A549 (cell line): ENCODE measurements around the gene FKBP11. TPM values are rescaled to one million over a fixed set of nuclear protein-coding genes. Genes with fewer than 3 reads are reported as not detected.

Experiments used
- ATAC-seq, 2 experiments: fragments of 200-7000 bp in 1 of 2; fragments of >200 bp in 1 of 2; cut with Nextera tagmentation in 1 of 2; cut with Tn5 transposase in 1 of 2; 3 replicates each; pipeline versions ENCODE4 v1.8.0 to v1.9.1; 2018 to 2020; ENCODE audit warnings: mild to moderate bottlenecking in 1 of 2, moderate library complexity in 1 of 2
- CTCF ChIA-PET: fragments of 300-600 bp; sonication (Branson Sonifier 250); formaldehyde crosslinking; extraction: SDS; loops from one replicate; lab custom pipeline; 2021; ENCODE audit warnings: antibody characterized with exemption, inconsistent platforms; lab: Yijun Ruan, JAX
- POLR2A ChIA-PET: fragments of 350-600 bp; formaldehyde crosslinking; extraction: SDS; loops from one replicate; lab custom pipeline; 2021; ENCODE audit warnings: antibody characterized with exemption, inconsistent platforms; lab: Yijun Ruan, JAX
- DNase-seq, 2 experiments: peaks; one replicate each; pipeline versions ENCODE4 v3.0.0 to v3.0.0-alpha.2; 2011 to 2016; ENCODE audit warnings: low read depth in 1 of 2, low spot score in 1 of 2
- FAIRE-seq: peaks from 2 replicates; lab custom pipeline; 2011; peaks lifted over from hg19 to GRCh38; lab: Jason Lieb, UNC
- H3K27ac ChIP-seq, 2 experiments: fragments of >200 bp; sonication (Bioruptor Twin); formaldehyde crosslinking; 3 replicates each; pipeline ENCODE4 v1.5.1; 2016 to 2017
- H3K4me1 ChIP-seq: fragments of >200 bp; sonication (Bioruptor Twin); formaldehyde crosslinking; 3 replicates; pipeline ENCODE4 v1.6.1; 2016
- H3K4me2 ChIP-seq: fragments of >200 bp; sonication (Bioruptor Twin); formaldehyde crosslinking; 3 replicates; pipeline ENCODE4 v1.6.1; 2016
- H3K4me3 ChIP-seq: fragments of >200 bp; sonication (Bioruptor Twin); formaldehyde crosslinking; 3 replicates; pipeline ENCODE4 v1.5.1; 2016
- H3K9me3 ChIP-seq: fragments of >200 bp; sonication (Bioruptor Twin); formaldehyde crosslinking; 3 replicates; pipeline ENCODE4 v1.6.1; 2016
- CBX2 ChIP-seq: fragments of 200-600 bp; sonication (generic); IDR thresholded peaks from 2 replicates; pipeline ENCODE4 v1.6.1; 2016; ENCODE audit warnings: low read depth, mild to moderate bottlenecking, borderline replicate concordance
- CTCF ChIP-seq: fragments of >200 bp; sonication (Bioruptor Twin); formaldehyde crosslinking; IDR thresholded peaks from 3 replicates; pipeline ENCODE4 v1.5.1; 2016
- GATA3 ChIP-seq: IDR thresholded peaks from 2 replicates; pipeline ENCODE4 v1.6.1; 2012; ENCODE audit warnings: borderline replicate concordance
- HDAC2 ChIP-seq: fragments of 200-600 bp; sonication (generic); IDR thresholded peaks from 2 replicates; pipeline ENCODE4 v1.6.1; 2016
- HOXB5 ChIP-seq: fragments of 250-450 bp; sonication (Bioruptor Pico); IDR thresholded peaks from 2 replicates; pipeline ENCODE4 v1.5.0; 2020; ENCODE audit warnings: mild to moderate bottlenecking, moderate library complexity
- KDM5A ChIP-seq: fragments of 200-600 bp; sonication (generic); IDR thresholded peaks from 2 replicates; pipeline ENCODE4 v1.6.1; 2016; ENCODE audit warnings: antibody characterized with exemption, mild to moderate bottlenecking
- MYC ChIP-seq: IDR thresholded peaks from 2 replicates; pipeline ENCODE4 v1.6.1; 2012; ENCODE audit warnings: mild to moderate bottlenecking, inconsistent platforms, low read length, improper control_type of control experiment, borderline replicate concordance
- NFE2L2 ChIP-seq: fragments of 150-350 bp; conservative IDR thresholded peaks from 2 replicates; pipeline ENCODE4 v1.6.1; 2014; ENCODE audit warnings: low read length
- PHF8 ChIP-seq: fragments of 200-600 bp; sonication (generic); IDR thresholded peaks from 2 replicates; pipeline ENCODE4 v1.6.1; 2016; ENCODE audit warnings: low read depth, mild to moderate bottlenecking, antibody characterized with exemption, moderate library complexity, borderline replicate concordance
- POLR2AphosphoS2 ChIP-seq: conservative IDR thresholded peaks from 2 replicates; pipeline ENCODE4 v1.6.1; 2012; ENCODE audit warnings: low read length, improper control_type of control experiment, inconsistent platforms
- RAD21 ChIP-seq, 2 experiments: fragments of >200 bp in 1 of 2; sonication (Bioruptor Twin) in 1 of 2; formaldehyde crosslinking in 1 of 2; IDR thresholded peaks in 1 of 2; conservative IDR thresholded peaks in 1 of 2; 2 replicates in 1 of 2; 3 replicates in 1 of 2; pipeline ENCODE4 v1.6.1; 2012 to 2018; ENCODE audit warnings: inconsistent platforms in 1 of 2
- RARB ChIP-seq: fragments of 250-450 bp; sonication (Bioruptor Pico); IDR thresholded peaks from 2 replicates; pipeline ENCODE4 v1.8.0; 2021; ENCODE audit warnings: mild to moderate bottlenecking, moderate library complexity
- RCOR1 ChIP-seq: fragments of 150-350 bp; IDR thresholded peaks from 2 replicates; pipeline ENCODE4 v1.6.1; 2014; ENCODE audit warnings: antibody characterized with exemption, low read length, low read depth
- RFX5 ChIP-seq: fragments of 450-650 bp; IDR thresholded peaks from 2 replicates; pipeline ENCODE4 v1.7.1; 2014; ENCODE audit warnings: antibody characterized with exemption, mild to moderate bottlenecking, moderate library complexity
- RNF2 ChIP-seq: fragments of 200-600 bp; sonication (generic); IDR thresholded peaks from 2 replicates; pipeline ENCODE4 v1.6.1; 2016; ENCODE audit warnings: low read depth, mild to moderate bottlenecking, antibody characterized with exemption, moderate library complexity, borderline replicate concordance
- SMC3 ChIP-seq: fragments of >200 bp; sonication (Bioruptor Twin); formaldehyde crosslinking; IDR thresholded peaks from 3 replicates; pipeline ENCODE4 v1.6.1; 2018; ENCODE audit warnings: inconsistent platforms
- SREBF2 ChIP-seq: fragments of 450-650 bp; IDR thresholded peaks from 2 replicates; pipeline ENCODE4 v1.6.1; 2014; ENCODE audit warnings: mild to moderate bottlenecking, moderate library complexity
- ZNF302 ChIP-seq: fragments of 250-450 bp; sonication (Bioruptor Pico); IDR thresholded peaks from 2 replicates; pipeline ENCODE4 v1.9.0; 2021; ENCODE audit warnings: inconsistent platforms, mild to moderate bottlenecking, moderate library complexity
- WGBS: methylation state at CpG from one replicate; pipeline ENCODE4 v1.1.6; 2017; ENCODE audit errors: missing lambda C conversion rate; 5-methylcytosine and 5-hydroxymethylcytosine counted together
- polyA plus RNA-seq, 4 experiments: library from polyadenylated mRNA; depleted of rRNA in 3 of 4; stranded (reverse); fragments of >200 nt; fragmentation: RNase III in 1 of 4; extraction: RNeasy Plus Mini Kit Qiagen cat#74134 plus additional on column Dnase treatment in 1 of 4; gene quantifications; 2 replicates in 3 of 4; 3 replicates in 1 of 4; pipeline ENCODE4 v1.2.3, GENCODE V29; 2011 to 2017
- TF ChIP-seq, protein P1 (sequence below): fragments of 450-650 bp; IDR thresholded peaks from 2 replicates; pipeline ENCODE4 v1.6.1; 2014; ENCODE audit warnings: antibody characterized with exemption
- TF ChIP-seq, protein P2 (sequence below): IDR thresholded peaks from 2 replicates; pipeline ENCODE4 v1.6.1; 2012; ENCODE audit warnings: low read depth, borderline replicate concordance
- TF ChIP-seq, protein P3 (sequence below): fragments of 250-450 bp; sonication (Bioruptor Pico); IDR thresholded peaks from 2 replicates; pipeline ENCODE4 v1.5.0; 2020; ENCODE audit warnings: low read depth, mild to moderate bottlenecking, moderate library complexity
- TF ChIP-seq, protein P4 (sequence below): fragments of 150-350 bp; IDR thresholded peaks from 2 replicates; pipeline ENCODE4 v1.6.1; 2014; ENCODE audit warnings: low read depth, mild to moderate bottlenecking, low read length

The FKBP11 gene
- polyA plus RNA-seq, 2 of the 4 experiments (the other 2 are of a cell fraction) = 41.2 to 50.9 TPM

- no peak overlapping the region for H3K27ac ChIP-seq
- H3K4me3 ChIP-seq = no peak overlapping the region
- no peak overlapping the region for H3K4me2 ChIP-seq
- CTCF ChIA-PET = interaction anchor here (0.8 to 77.5 kb wide), 4 partner anchors 11 to 81 kb away, joined by 3 to 2584 read pairs (median 1294); partner anchors contain the start of genes ARF3, DDN, FKBP11 and PRKAG1
- peaks cover 13% of the 10 kb centered on the region for H3K4me1 ChIP-seq
- FAIRE-seq (no peak), ATAC-seq (peak; percentile 83 to 84), DNase-seq (no peak)
- no peaks in the 10 kb centered on the region for H3K9me3 ChIP-seq
- POLR2A ChIA-PET = no interaction called here
- TF ChIP-seq RFX5 (no peak), RAD21 (conservative IDR thresholded peaks at IDR 0.05 in 1 of 2, IDR thresholded peaks at IDR 0.05 in 1 of 2) (peak; percentile 35 to 61; a peak in 3 of 5 replicates), SMC3 (peak; percentile 25; the same call in 1 of the 3 replicates), CTCF (peak; percentile 38)
These were observed 40.1 kb upstream of the FKBP11 start for GRCh38 chr12:48965298-48965838.

GRCh38 chr12:48961801-48962200 is 36.5 kb upstream of the FKBP11 start:
- Histone ChIP-seq H3K4me2 (no peak overlapping the region), H3K9me3 (no peaks in the 10 kb centered on the region), H3K4me1 (peaks cover 3% of the 10 kb centered on the region; the same call in 2 of the 3 replicates), H3K27ac (no peak overlapping the region), H3K4me3 (no peak overlapping the region)
- ATAC-seq (no peak), DNase-seq (no peak), FAIRE-seq (no peak)
- no peak for TF ChIP-seq MYC
- TF ChIP-seq ZNF302 (CRISPR knock-in tag) = no peak
- TF ChIP-seq, protein P1, sequence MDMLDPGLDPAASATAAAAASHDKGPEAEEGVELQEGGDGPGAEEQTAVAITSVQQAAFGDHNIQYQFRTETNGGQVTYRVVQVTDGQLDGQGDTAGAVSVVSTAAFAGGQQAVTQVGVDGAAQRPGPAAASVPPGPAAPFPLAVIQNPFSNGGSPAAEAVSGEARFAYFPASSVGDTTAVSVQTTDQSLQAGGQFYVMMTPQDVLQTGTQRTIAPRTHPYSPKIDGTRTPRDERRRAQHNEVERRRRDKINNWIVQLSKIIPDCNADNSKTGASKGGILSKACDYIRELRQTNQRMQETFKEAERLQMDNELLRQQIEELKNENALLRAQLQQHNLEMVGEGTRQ = no peak
- TF ChIP-seq RNF2 = no peak
- ChIA-PET POLR2A (no interaction called here), CTCF (interaction anchor here (70.2 to 77.5 kb wide), 2 partner anchors 8 to 18 kb away, joined by 2584 read pairs; partner anchors contain the start of genes ARF3, DDN, FKBP11 and PRKAG1)

DNA sequence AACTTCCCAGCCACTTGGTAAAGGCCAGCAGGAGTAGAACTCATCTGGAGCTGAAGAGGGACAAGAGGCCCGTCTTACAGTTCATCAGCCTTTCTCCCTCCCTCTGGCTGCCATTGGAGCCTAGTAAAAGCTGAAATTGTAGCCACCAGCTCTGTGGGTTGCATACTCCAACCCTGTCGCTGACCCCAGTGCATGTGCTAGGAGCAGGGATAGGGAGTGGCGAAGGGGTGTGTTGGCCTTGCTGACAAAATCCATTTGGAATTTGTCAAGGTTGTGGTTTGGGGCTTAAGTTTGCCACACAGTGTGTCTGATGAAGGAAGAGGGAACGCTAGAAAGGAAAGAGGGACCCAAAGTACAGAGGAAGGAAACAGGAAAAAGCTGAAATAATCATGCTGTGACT is 36.0 kb upstream of the FKBP11 start:
- ChIA-PET CTCF (interaction anchor here (70.2 to 77.5 kb wide), 2 partner anchors 7 to 19 kb away, joined by 2584 read pairs; partner anchors contain the start of genes ARF3, DDN, FKBP11 and PRKAG1), POLR2A (no interaction called here)
- no peak for FAIRE-seq
- Histone ChIP-seq H3K9me3 (no peaks in the 10 kb centered on the region), H3K27ac (no peak overlapping the region)
- no peak for DNase-seq
- no peak for TF ChIP-seq SREBF2
- TF ChIP-seq RCOR1 = no peak
- TF ChIP-seq NFE2L2 = no peak
- no peak for TF ChIP-seq KDM5A
- no peak for TF ChIP-seq POLR2AphosphoS2
- no peak for TF ChIP-seq RARB (CRISPR knock-in tag)
- TF ChIP-seq, protein P2, sequence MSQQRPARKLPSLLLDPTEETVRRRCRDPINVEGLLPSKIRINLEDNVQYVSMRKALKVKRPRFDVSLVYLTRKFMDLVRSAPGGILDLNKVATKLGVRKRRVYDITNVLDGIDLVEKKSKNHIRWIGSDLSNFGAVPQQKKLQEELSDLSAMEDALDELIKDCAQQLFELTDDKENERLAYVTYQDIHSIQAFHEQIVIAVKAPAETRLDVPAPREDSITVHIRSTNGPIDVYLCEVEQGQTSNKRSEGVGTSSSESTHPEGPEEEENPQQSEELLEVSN = no peak
- TF ChIP-seq, protein P3, sequence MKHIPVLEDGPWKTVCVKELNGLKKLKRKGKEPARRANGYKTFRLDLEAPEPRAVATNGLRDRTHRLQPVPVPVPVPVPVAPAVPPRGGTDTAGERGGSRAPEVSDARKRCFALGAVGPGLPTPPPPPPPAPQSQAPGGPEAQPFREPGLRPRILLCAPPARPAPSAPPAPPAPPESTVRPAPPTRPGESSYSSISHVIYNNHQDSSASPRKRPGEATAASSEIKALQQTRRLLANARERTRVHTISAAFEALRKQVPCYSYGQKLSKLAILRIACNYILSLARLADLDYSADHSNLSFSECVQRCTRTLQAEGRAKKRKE (CRISPR knock-in tag) = no peak
- TF ChIP-seq, protein P4, sequence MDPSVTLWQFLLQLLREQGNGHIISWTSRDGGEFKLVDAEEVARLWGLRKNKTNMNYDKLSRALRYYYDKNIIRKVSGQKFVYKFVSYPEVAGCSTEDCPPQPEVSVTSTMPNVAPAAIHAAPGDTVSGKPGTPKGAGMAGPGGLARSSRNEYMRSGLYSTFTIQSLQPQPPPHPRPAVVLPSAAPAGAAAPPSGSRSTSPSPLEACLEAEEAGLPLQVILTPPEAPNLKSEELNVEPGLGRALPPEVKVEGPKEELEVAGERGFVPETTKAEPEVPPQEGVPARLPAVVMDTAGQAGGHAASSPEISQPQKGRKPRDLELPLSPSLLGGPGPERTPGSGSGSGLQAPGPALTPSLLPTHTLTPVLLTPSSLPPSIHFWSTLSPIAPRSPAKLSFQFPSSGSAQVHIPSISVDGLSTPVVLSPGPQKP = no peak
- no peak for TF ChIP-seq HOXB5 (CRISPR knock-in tag)
- TF ChIP-seq RNF2 = no peak
- no peak for TF ChIP-seq HDAC2
- no peak for TF ChIP-seq CBX2
- no peak for TF ChIP-seq PHF8
- no peak for TF ChIP-seq GATA3
- TF ChIP-seq, all 56 proteins: peak for 0
- Histone ChIP-seq H3K4me1 (peaks cover 3% of the 10 kb centered on the region; the same call in 2 of the 3 replicates), H3K4me2 (no peak overlapping the region), H3K4me3 (no peak overlapping the region)
- ATAC-seq = no peak
- 54% methylated on average over 4 of the region's 4 CpGs for WGBS
